Omental fat pad (tissue), 4 donors: ENCODE data around the gene MRS2. TPM values are rescaled to one million over a fixed set of nuclear protein-coding genes. Genes with fewer than 3 reads are reported as not detected.
"Not testable (repeated sequence)": the region's sequence is repeated elsewhere in the genome, so short reads cannot be mapped to it uniquely, and the experiment has no call there.

Experiments
- ATAC-seq: fragments of 150-250 bp; one replicate; pipeline ENCODE4 v1.9.1; 2016; ENCODE audit warnings: mild to moderate bottlenecking, moderate library complexity; ENCODE audit not compliant: low FRiP score
- DNase-seq: peaks from one replicate; pipeline ENCODE4 v3.0.0-alpha.2; 2019; ENCODE audit warnings: low spot score
- CTCF ChIP-seq, 3 donors: fragments of 450-650 bp; IDR thresholded peaks; one replicate each; pipeline ENCODE4 v1.5.1; 2016 to 2017; ENCODE audit warnings: antibody characterized with exemption in 3 of 3, mild to moderate bottlenecking in 3 of 3, moderate library complexity in 2 of 3
- total RNA-seq, 4 donors: library from RNA; depleted of rRNA; stranded (reverse); fragments of >200 nt; gene quantifications; one replicate each; pipeline ENCODE4 v1.1.0, GENCODE V29; 2016

The MRS2 gene
- total RNA-seq, 4 donors from 2014 or later: 22.8 to 27.5 (median 24.8) TPM

- ATAC-seq (no peak), DNase-seq (no peak)
- no peak for TF ChIP-seq CTCF (IDR thresholded peaks at IDR 0.05)
These were observed 727 bp downstream of the MRS2 start for GRCh38 chr6:24403501-24403824.

- DNase-seq: no peak
- no peak for ATAC-seq
- no peak for TF ChIP-seq CTCF (IDR thresholded peaks at IDR 0.05)
These were observed 2.5 kb downstream of the MRS2 start for GRCh38 chr6:24405262-24405661.

GRCh38 chr6:24408719-24409410, 6.1 kb downstream of the MRS2 start:
- DNase-seq: no peak
- no peak for ATAC-seq
- no peak for TF ChIP-seq CTCF (IDR thresholded peaks at IDR 0.05)

GRCh38 chr6:24410622-24411021, 7.9 kb downstream of the MRS2 start:
- DNase-seq: no peak
- no peak for TF ChIP-seq CTCF (IDR thresholded peaks at IDR 0.05)
- no peak for ATAC-seq

GRCh38 chr6:24412294-24412693, 9.6 kb downstream of the MRS2 start:
- DNase-seq: no peak
- no peak for TF ChIP-seq CTCF (IDR thresholded peaks at IDR 0.05)
- ATAC-seq: no peak

GRCh38 chr6:24414531-24414930, 11.8 kb downstream of the MRS2 start:
- DNase-seq, ATAC-seq: not testable (repeated sequence)

- ATAC-seq (no peak), DNase-seq (no peak)
- TF ChIP-seq CTCF (IDR thresholded peaks at IDR 0.05): no peak
These were observed 13.0 kb downstream of the MRS2 start for GRCh38 chr6:24415753-24416152.
